ENCODE results near the gene ZBTB5. TPM values are rescaled to one million over a fixed set of nuclear protein-coding genes. Genes with fewer than 3 reads are reported as not detected.

The ZBTB5 gene
- total and polyA plus RNA-seq, 2 of the 13 experiments (the other 11 are each of a cell fraction or from before 2014, with no cell fraction given) = 12.5 to 20.5 TPM

DNA sequence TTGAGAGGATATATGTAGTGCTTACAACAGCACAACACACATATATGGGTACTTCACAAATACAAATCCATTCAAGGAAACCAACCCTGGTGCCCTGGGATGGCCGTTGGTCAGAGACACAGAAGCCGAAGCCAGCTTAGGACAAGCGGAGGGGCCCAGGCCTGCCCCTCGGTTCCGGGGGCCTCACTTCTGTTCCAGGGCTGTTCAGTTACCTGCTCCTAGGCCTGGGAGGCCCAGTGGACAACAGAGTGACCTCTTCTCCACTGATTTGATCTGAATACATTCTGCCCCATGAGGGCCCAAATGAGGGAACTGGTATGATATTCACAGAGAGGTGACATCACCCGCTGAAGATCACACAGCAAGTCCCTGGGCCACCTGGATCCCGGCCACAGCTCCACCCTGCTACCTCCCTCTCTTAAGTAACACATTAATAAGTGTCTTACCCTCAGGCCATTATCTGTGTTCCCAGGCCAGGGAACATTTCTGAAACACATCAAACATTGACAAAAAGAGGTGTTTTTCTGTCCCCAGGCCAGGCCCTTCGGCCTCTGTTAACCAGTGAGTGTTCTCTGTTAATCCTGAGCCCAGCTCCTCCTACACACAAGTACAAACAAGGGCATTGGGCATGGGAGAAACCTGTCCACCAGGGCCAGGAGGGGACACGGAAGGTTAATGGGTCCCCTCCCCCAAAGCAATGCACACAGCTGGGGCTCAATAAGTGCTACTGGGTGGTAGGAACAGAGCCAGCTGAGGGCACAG, 47.2 kb downstream of the ZBTB5 start (continued):
- no peak for TF ChIP-seq ZNF614 (CRISPR knock-in tag; IDR thresholded peaks at IDR 0.05; ENCODE audit: borderline replicate concordance)
- TF ChIP-seq SMAD9 (CRISPR knock-in tag; IDR thresholded peaks at IDR 0.05) = no peak
- no peak for TF ChIP-seq HOXA7 (CRISPR knock-in tag; IDR thresholded peaks at IDR 0.05)
- no peak for TF ChIP-seq ZNF354B (CRISPR knock-in tag; IDR thresholded peaks at IDR 0.05)
- TF ChIP-seq NFYB (CRISPR knock-in tag; IDR thresholded peaks at IDR 0.05) = peak; percentile 22; the same call in 1 of the 2 replicates
- no peak for TF ChIP-seq REXO4 (CRISPR knock-in tag; IDR thresholded peaks at IDR 0.05; ENCODE audit: borderline replicate concordance)
- no peak for TF ChIP-seq SYNCRIP (IDR thresholded peaks at IDR 0.05; ENCODE audit: insufficient read depth, low read depth, low read length)
- no peak for TF ChIP-seq ZFP36 (IDR thresholded peaks at IDR 0.05; ENCODE audit: borderline replicate concordance, low read depth, low read length, partially characterized antibody)
- 0 out of 2 replicates have a peak, but pooled peaks have one; percentile 36 for TF ChIP-seq ZBTB7B (CRISPR knock-in tag; IDR thresholded peaks at IDR 0.05)
- TF ChIP-seq NFKB2 (CRISPR knock-in tag; IDR thresholded peaks at IDR 0.05; ENCODE audit: borderline replicate concordance) = 0 out of 2 replicates have a peak, but pooled peaks have one; percentile 39
- TF ChIP-seq TARDBP (CRISPR knock-in tag; IDR thresholded peaks at IDR 0.05) = 0 out of 2 replicates have a peak, but pooled peaks have one; percentile 31
- TF ChIP-seq JARID2 (CRISPR knock-in tag; IDR thresholded peaks at IDR 0.05; ENCODE audit: insufficient replicate concordance) = no peak
- TF ChIP-seq SMC3 (IDR thresholded peaks at IDR 0.05; ENCODE audit: low read length) = no peak
- TF ChIP-seq, protein P1, sequence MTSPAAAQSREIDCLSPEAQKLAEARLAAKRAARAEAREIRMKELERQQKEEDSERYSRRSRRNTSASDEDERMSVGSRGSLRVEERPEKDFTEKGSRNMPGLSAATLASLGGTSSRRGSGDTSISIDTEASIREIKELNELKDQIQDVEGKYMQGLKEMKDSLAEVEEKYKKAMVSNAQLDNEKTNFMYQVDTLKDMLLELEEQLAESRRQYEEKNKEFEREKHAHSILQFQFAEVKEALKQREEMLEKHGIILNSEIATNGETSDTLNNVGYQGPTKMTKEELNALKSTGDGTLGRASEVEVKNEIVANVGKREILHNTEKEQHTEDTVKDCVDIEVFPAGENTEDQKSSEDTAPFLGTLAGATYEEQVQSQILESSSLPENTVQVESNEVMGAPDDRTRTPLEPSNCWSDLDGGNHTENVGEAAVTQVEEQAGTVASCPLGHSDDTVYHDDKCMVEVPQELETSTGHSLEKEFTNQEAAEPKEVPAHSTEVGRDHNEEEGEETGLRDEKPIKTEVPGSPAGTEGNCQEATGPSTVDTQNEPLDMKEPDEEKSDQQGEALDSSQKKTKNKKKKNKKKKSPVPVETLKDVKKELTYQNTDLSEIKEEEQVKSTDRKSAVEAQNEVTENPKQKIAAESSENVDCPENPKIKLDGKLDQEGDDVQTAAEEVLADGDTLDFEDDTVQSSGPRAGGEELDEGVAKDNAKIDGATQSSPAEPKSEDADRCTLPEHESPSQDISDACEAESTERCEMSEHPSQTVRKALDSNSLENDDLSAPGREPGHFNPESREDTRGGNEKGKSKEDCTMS (CRISPR knock-in tag; conservative IDR thresholded peaks at IDR 0.05) = no peak
- TF ChIP-seq ZC3H13 (CRISPR knock-in tag; IDR thresholded peaks at IDR 0.05) = no peak
- TF ChIP-seq ZSCAN21 (CRISPR knock-in tag; IDR thresholded peaks at IDR 0.05; ENCODE audit: borderline replicate concordance) = no peak
- TF ChIP-seq SOX6 (IDR thresholded peaks at IDR 0.05) = no peak
- TF ChIP-seq SOX6 (CRISPR knock-in tag; IDR thresholded peaks at IDR 0.05) = peak; percentile 48; the same call in 1 of the 2 replicates
- no peak for TF ChIP-seq ZNF230 (CRISPR knock-in tag; IDR thresholded peaks at IDR 0.05)
- no peak for TF ChIP-seq ZNF563 (CRISPR knock-in tag; IDR thresholded peaks at IDR 0.05)
- TF ChIP-seq, protein P2, sequence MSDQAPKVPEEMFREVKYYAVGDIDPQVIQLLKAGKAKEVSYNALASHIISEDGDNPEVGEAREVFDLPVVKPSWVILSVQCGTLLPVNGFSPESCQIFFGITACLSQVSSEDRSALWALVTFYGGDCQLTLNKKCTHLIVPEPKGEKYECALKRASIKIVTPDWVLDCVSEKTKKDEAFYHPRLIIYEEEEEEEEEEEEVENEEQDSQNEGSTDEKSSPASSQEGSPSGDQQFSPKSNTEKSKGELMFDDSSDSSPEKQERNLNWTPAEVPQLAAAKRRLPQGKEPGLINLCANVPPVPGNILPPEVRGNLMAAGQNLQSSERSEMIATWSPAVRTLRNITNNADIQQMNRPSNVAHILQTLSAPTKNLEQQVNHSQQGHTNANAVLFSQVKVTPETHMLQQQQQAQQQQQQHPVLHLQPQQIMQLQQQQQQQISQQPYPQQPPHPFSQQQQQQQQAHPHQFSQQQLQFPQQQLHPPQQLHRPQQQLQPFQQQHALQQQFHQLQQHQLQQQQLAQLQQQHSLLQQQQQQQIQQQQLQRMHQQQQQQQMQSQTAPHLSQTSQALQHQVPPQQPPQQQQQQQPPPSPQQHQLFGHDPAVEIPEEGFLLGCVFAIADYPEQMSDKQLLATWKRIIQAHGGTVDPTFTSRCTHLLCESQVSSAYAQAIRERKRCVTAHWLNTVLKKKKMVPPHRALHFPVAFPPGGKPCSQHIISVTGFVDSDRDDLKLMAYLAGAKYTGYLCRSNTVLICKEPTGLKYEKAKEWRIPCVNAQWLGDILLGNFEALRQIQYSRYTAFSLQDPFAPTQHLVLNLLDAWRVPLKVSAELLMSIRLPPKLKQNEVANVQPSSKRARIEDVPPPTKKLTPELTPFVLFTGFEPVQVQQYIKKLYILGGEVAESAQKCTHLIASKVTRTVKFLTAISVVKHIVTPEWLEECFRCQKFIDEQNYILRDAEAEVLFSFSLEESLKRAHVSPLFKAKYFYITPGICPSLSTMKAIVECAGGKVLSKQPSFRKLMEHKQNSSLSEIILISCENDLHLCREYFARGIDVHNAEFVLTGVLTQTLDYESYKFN (CRISPR knock-in tag; conservative IDR thresholded peaks at IDR 0.05) = peak; percentile 45
- 0 out of 2 replicates have a peak, but pooled peaks have one; percentile 15 for TF ChIP-seq PPARG (CRISPR knock-in tag; conservative IDR thresholded peaks at IDR 0.05)
- no peak for TF ChIP-seq EED (CRISPR knock-in tag; IDR thresholded peaks at IDR 0.05)
- TF ChIP-seq DRAP1 (CRISPR knock-in tag; IDR thresholded peaks at IDR 0.05) = 0 out of 2 replicates have a peak, but pooled peaks have one; percentile 13

All from HepG2 (cell line).